BJ (cell line): ENCODE results near the gene CSF1. TPM values are rescaled to one million over a fixed set of nuclear protein-coding genes. Genes with fewer than 3 reads are reported as not detected.
A peak's percentile ranks its signal among the peaks of the same experiment; 100 is the strongest.

Source experiments
- CTCF ChIA-PET: fragments of 350-600 bp; formaldehyde crosslinking; extraction: SDS; loops from one replicate; lab custom pipeline; 2021; ENCODE audit warnings: antibody characterized with exemption, inconsistent platforms; lab: Yijun Ruan, JAX
- POLR2A ChIA-PET: fragments of 300-600 bp; sonication (Branson Sonifier 250); formaldehyde crosslinking; extraction: SDS; loops from one replicate; lab custom pipeline; 2021; ENCODE audit warnings: antibody characterized with exemption; lab: Charles Lee
- DNase-seq: peaks from one replicate; pipeline ENCODE4 v3.0.0-alpha.2; 2011; ENCODE audit warnings: low read depth
- H3K27me3 ChIP-seq: 2 replicates; pipeline ENCODE4 v1.6.0; 2011; ENCODE audit warnings: low read length; ENCODE audit not compliant: control insufficient read depth, insufficient read depth
- H3K36me3 ChIP-seq: 2 replicates; pipeline ENCODE4 v1.5.1; 2011; ENCODE audit warnings: low read length; ENCODE audit not compliant: control insufficient read depth, insufficient read depth
- H3K4me3 ChIP-seq: 2 replicates; pipeline ENCODE4 v1.5.1; 2011; ENCODE audit warnings: low read depth, mild to moderate bottlenecking, control low read depth, low read length
- CTCF ChIP-seq: IDR thresholded peaks from 2 replicates; pipeline ENCODE4 v1.5.1; 2011; ENCODE audit warnings: low read depth, mild to moderate bottlenecking, control low read depth, inconsistent platforms, low read length, moderate library complexity; ENCODE audit not compliant: insufficient read depth
- polyA plus RNA-seq: library from polyadenylated mRNA; depleted of rRNA; stranded (reverse); fragments of >200 nt; gene quantifications from 2 replicates; pipeline ENCODE4 v1.2.3, GENCODE V29; 2011

Gene CSF1
- polyA plus RNA-seq, 1 experiment: 48.4 TPM

GRCh38 chr1:109910963-109911798, 532 bp downstream of the CSF1 start:
- H3K4me3 ChIP-seq: peak overlapping the region; percentile 89
- POLR2A ChIA-PET: interaction anchor here (0.6 to 0.7 kb wide), 2 partner anchors 101 to 134 kb away, joined by 3 to 4 read pairs; no protein-coding TSS in a partner anchor
- CTCF ChIA-PET: interaction anchor here (0.9 to 3.0 kb wide), 7 partner anchors 9 to 143 kb away, joined by 3 to 25 read pairs (median 8); partner anchors contain the start of gene AHCYL1
- DNase-seq: no peak
- no peak for TF ChIP-seq CTCF
- peaks cover 7% of the 10 kb centered on the region for H3K36me3 ChIP-seq
- no peaks in the 10 kb centered on the region for H3K27me3 ChIP-seq

GRCh38 chr1:109912214-109912861, 1.7 kb downstream of the CSF1 start:
- ChIA-PET POLR2A (interaction anchor here (0.6 kb wide), 1 partner anchor 99 kb away, joined by 4 read pairs; no protein-coding TSS in a partner anchor), CTCF (interaction anchor here (1.1 to 3.3 kb wide), 8 partner anchors 10 to 135 kb away, joined by 3 to 25 read pairs (median 8); partner anchors contain the start of gene AHCYL1)
- DNase-seq: no peak
- peaks cover 17% of the 10 kb centered on the region for H3K36me3 ChIP-seq
- no peaks in the 10 kb centered on the region for H3K27me3 ChIP-seq
- no peak for TF ChIP-seq CTCF
- H3K4me3 ChIP-seq: peak overlapping the region; percentile 89

- ChIA-PET CTCF (interaction anchor here (1.1 to 3.3 kb wide), 4 partner anchors 36 to 136 kb away, joined by 4 to 25 read pairs (median 8); partner anchors contain the start of gene AHCYL1), POLR2A (no interaction called here)
- H3K36me3 ChIP-seq: peaks cover 20% of the 10 kb centered on the region
- H3K27me3 ChIP-seq: no peaks in the 10 kb centered on the region
- H3K4me3 ChIP-seq: peak overlapping the region; percentile 89
- TF ChIP-seq CTCF: no peak
- DNase-seq: no peak
These were observed 2.2 kb downstream of the CSF1 start for GRCh38 chr1:109912873-109913272.

- POLR2A ChIA-PET: no interaction called here
- CTCF ChIA-PET: interaction anchor here (1.1 to 3.3 kb wide), 5 partner anchors 14 to 136 kb away, joined by 3 to 25 read pairs (median 6); partner anchors contain the start of gene AHCYL1
These were observed 2.8 kb downstream of the CSF1 start for GRCh38 chr1:109913360-109913879.

More at GRCh38 chr1:109913360-109913879, 2.8 kb downstream of the CSF1 start:
- Histone ChIP-seq H3K4me3 (no peak overlapping the region; the same call in 1 of the 2 replicates), H3K27me3 (no peaks in the 10 kb centered on the region), H3K36me3 (peaks cover 26% of the 10 kb centered on the region)
- no peak for DNase-seq
- no peak for TF ChIP-seq CTCF
